ENCODE measurements around the gene MED1.
"Not testable (repeated sequence)": the region's sequence is repeated elsewhere in the genome, so short reads cannot be mapped to it uniquely, and the experiment has no call there.

Gene MED1

DNA sequence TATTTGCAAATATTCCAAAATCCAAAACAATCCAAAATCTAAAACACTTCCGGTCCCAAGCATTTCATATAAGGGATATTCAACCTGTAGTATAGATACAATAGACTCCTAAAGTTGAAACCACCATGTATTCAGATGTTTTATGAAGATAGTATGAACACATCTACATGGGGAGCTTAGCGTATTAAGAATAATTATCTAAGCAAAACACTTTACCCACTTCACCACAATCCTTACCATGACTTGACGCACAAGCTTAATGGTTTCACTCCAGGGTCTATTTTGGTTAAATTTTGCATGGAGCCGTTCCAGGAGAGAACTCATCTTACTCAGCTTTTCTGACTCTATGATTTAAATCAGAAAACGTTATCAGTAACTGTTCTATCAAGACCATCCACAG is 3.5 kb downstream of the MED1 start:
- H3K4me3 ChIP-seq (ENCODE audit: low read depth, low read length) = no peak overlapping the region
- TF ChIP-seq CTCF (IDR thresholded peaks at IDR 0.05; ENCODE audit: low read depth, low read length) = no peak

DNA sequence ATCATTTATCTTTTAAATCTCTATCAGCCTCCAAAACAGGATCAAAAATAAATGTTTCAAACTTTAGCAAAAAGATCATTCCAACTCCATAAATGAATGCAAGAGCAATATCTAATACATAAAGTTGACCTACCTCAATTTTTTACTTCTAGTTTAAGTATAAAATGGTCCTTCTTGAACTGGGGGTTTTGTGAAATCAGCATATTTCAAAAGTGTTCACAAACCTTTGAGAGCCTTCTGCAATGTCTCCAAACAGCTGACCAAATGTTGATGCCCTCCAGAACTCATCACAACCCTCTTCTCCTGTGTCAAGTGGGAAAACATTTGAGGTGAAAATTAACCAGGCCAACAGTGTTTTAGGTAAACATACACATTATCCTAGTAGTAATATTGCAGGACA is 7.7 kb downstream of the MED1 start:
- no peak overlapping the region for H3K4me3 ChIP-seq (ENCODE audit: low read depth, low read length)
- TF ChIP-seq CTCF (IDR thresholded peaks at IDR 0.05; ENCODE audit: low read depth, low read length) = no peak

DNA sequence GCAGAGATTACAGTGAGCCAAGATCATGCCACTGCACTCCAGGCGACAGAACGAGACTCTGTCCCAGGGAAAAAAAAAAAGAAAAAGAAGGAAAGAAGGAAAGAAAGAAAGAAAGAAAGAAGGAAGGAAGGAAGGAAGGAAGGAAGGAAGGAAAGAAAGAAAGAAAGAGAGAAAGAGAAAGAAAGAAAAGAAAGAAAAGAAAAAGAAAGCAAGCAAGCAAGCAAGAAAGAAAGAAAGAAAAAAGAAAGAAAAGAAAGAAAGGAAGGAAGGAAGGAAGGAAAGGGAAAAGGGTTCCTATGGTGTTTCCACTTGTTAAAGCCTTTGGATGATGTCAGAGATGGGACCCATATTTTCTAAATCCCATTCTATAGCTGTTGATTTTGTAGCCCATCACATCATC is 11.2 kb downstream of the MED1 start:
- not testable (repeated sequence) for H3K4me3 ChIP-seq (ENCODE audit: low read depth, low read length)

GRCh38 chr17:39429600-39429999 is 21.5 kb downstream of the MED1 start:
- no peak for TF ChIP-seq CTCF (IDR thresholded peaks at IDR 0.05; ENCODE audit: low read depth, low read length)
- H3K4me3 ChIP-seq (ENCODE audit: low read depth, low read length) = no peak overlapping the region

- no peak overlapping the region for H3K4me3 ChIP-seq (ENCODE audit: low read depth, low read length)
- no peak for TF ChIP-seq CTCF (IDR thresholded peaks at IDR 0.05; ENCODE audit: low read depth, low read length)
Measured at GRCh38 chr17:39416141-39416540, 34.9 kb downstream of the MED1 start.

DNA sequence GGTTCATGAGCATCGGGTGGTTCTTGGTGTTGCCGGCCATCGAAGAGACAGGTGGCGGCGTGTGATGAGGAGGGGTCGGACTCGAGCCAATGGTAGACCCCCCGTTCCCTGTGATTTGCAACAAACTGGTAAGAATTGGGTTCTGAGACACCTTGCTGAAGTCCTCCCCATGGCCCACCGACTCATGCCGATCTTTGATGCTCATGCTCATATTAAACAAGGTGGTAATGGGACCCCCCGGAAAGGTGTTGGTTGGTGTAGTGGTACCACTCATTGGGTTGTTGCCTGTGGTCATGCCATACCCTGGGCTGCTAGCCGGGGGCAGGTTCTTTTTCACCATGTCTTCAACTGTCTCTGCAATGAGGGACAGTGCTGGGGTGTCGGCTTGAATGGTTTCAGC is 40.8 kb downstream of the MED1 start:
- no peak overlapping the region for H3K4me3 ChIP-seq (ENCODE audit: low read depth, low read length)
- TF ChIP-seq CTCF (IDR thresholded peaks at IDR 0.05; ENCODE audit: low read depth, low read length) = no peak

DNA sequence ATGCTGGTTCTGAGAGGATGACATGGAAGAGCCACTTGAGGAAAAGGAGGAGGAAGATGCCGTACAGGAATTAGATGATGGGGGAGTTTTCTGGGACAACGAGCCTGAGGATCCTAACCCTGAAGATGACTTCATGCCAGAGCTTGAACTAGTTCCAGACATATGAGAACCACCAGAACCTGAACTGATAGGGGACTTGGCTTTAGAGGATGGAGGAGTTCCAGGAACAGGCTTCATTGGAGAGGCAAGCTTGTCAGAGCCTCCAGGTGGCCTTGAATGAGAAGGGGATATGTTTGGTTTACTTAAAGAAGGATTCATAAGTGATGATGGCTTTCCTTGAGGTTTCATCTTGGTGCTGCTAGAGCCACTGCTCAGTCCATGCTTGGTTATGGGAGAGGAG is 42.7 kb downstream of the MED1 start:
- TF ChIP-seq CTCF (IDR thresholded peaks at IDR 0.05; ENCODE audit: low read depth, low read length) = no peak
- H3K4me3 ChIP-seq (ENCODE audit: low read depth, low read length) = no peak overlapping the region

DNA sequence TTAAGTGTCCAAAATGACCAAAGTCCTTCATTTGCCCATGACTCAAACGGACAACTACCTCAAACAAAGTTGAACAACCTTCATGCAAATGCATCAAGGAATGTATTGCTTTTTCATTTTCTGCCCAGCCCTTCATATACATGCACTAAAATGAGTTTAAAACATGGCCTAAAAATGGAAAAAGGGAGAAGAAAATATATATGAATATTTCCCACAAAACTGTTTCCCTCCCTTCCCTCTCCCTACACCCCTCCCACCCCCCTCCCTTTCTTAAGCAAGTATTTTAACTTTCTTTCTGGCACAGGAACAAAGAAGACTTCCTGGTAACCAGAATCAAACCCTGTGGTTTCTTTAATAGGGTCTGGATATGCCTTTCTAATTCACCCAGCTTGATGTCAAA is 44.1 kb downstream of the MED1 start:
- H3K4me3 ChIP-seq (ENCODE audit: low read depth, low read length) = no peak overlapping the region
- no peak for TF ChIP-seq CTCF (IDR thresholded peaks at IDR 0.05; ENCODE audit: low read depth, low read length)

Data from WI38 (cell line).